Astrocyte of the spinal cord (primary cell): ENCODE data around the gene RNF10.

Experiments used
- DNase-seq: peaks from one replicate; pipeline ENCODE4 v3.0.0; 2011; ENCODE audit warnings: low read depth, low spot score
- H3K4me3 ChIP-seq: 2 replicates; pipeline ENCODE4 v1.5.1; 2011; ENCODE audit warnings: low read depth, mild to moderate bottlenecking, low read length, moderate library complexity
- CTCF ChIP-seq: IDR thresholded peaks from 2 replicates; pipeline ENCODE4 v1.5.1; 2012; ENCODE audit warnings: low read depth, mild to moderate bottlenecking, low read length, inconsistent platforms
- in situ Hi-C: cut with HindIII; loops from 2 replicates; pipeline ENCODE4 v1.10.0; 2017; ENCODE audit warnings: low sequenced_read_pairs

The RNF10 gene

GRCh38 chr12:120544691-120545090 lies 10.5 kb downstream of the RNF10 start:
- in situ Hi-C loops = no loop called here
- no peak overlapping the region for H3K4me3 ChIP-seq
- TF ChIP-seq CTCF = no peak
- DNase-seq = no peak

GRCh38 chr12:120546050-120546386 lies 11.9 kb downstream of the RNF10 start:
- no peak for TF ChIP-seq CTCF
- no peak overlapping the region for H3K4me3 ChIP-seq
- DNase-seq = no peak
- in situ Hi-C loops = no loop called here

- DNase-seq = no peak
- H3K4me3 ChIP-seq = no peak overlapping the region
- in situ Hi-C loops = no loop called here
- no peak for TF ChIP-seq CTCF
These were observed 20.5 kb downstream of the RNF10 start for GRCh38 chr12:120554678-120555077.

- in situ Hi-C loops = no loop called here
- TF ChIP-seq CTCF = no peak
- no peak overlapping the region for H3K4me3 ChIP-seq
- DNase-seq = no peak
These were observed 23.4 kb downstream of the RNF10 start for GRCh38 chr12:120557589-120557988.

GRCh38 chr12:120562906-120563305 lies 28.8 kb downstream of the RNF10 start:
- DNase-seq = no peak
- in situ Hi-C loops = no loop called here
- H3K4me3 ChIP-seq = no peak overlapping the region
- TF ChIP-seq CTCF = no peak

GRCh38 chr12:120563495-120563894 lies 29.3 kb downstream of the RNF10 start:
- in situ Hi-C loops = no loop called here
- no peak overlapping the region for H3K4me3 ChIP-seq
- no peak for TF ChIP-seq CTCF
- no peak for DNase-seq

- in situ Hi-C loops = no loop called here
- H3K4me3 ChIP-seq = no peak overlapping the region
- TF ChIP-seq CTCF = no peak
- peak; percentile 55 for DNase-seq
These were observed 37.1 kb downstream of the RNF10 start for GRCh38 chr12:120571299-120571698.
